Loucy (cell line): Measurements from ENCODE around the gene PKD1.

Experiments used
- H2AFZ ChIP-seq: fragments of 200-600 bp; sonication (generic); 2 replicates; pipeline ENCODE4 v1.6.0; 2016; ENCODE audit warnings: antibody characterized with exemption, mild to moderate bottlenecking, low read length, moderate library complexity
- H3F3A ChIP-seq: fragments of 200-600 bp; 2 replicates; pipeline ENCODE4 v1.6.0; 2016; ENCODE audit warnings: antibody characterized with exemption, low read depth, mild to moderate bottlenecking
- H3K27me3 ChIP-seq: fragments of 200-600 bp; sonication (generic); 2 replicates; pipeline ENCODE4 v1.6.1; 2014; ENCODE audit warnings: low read length, mild to moderate bottlenecking; ENCODE audit not compliant: insufficient read depth, poor library complexity, severe bottlenecking
- H3K36me3 ChIP-seq: fragments of 200-600 bp; sonication (generic); 2 replicates; pipeline ENCODE4 v1.6.1; 2016; ENCODE audit warnings: low read length; ENCODE audit not compliant: insufficient read depth
- H3K4me1 ChIP-seq: fragments of 200-600 bp; sonication (generic); 2 replicates; pipeline ENCODE4 v1.5.1; 2014; ENCODE audit warnings: low read length, mild to moderate bottlenecking; ENCODE audit not compliant: insufficient read depth, poor library complexity, severe bottlenecking
- H3K4me2 ChIP-seq: fragments of 200-600 bp; sonication (generic); 2 replicates; pipeline ENCODE4 v1.6.0; 2014; ENCODE audit warnings: antibody characterized with exemption, low read length, low read depth, mild to moderate bottlenecking; ENCODE audit not compliant: poor library complexity, severe bottlenecking
- H3K4me3 ChIP-seq: fragments of 200-600 bp; sonication (generic); 2 replicates; pipeline ENCODE4 v1.5.1; 2014; ENCODE audit warnings: low read length, mild to moderate bottlenecking, mixed read lengths; ENCODE audit not compliant: poor library complexity, severe bottlenecking
- H3K79me2 ChIP-seq: fragments of 200-600 bp; sonication (generic); 2 replicates; pipeline ENCODE4 v1.6.1; 2014; ENCODE audit warnings: low read length; ENCODE audit not compliant: insufficient read depth
- H3K9ac ChIP-seq: fragments of 200-600 bp; sonication (generic); 2 replicates; pipeline ENCODE4 v1.6.0; 2014; ENCODE audit warnings: mild to moderate bottlenecking, low read depth, low read length, moderate library complexity; ENCODE audit not compliant: poor library complexity, severe bottlenecking
- H3K9me2 ChIP-seq: fragments of 200-600 bp; sonication (generic); replicated peaks from 2 replicates; pipeline ENCODE4 v1.6.1; 2016; ENCODE audit warnings: low read depth, low read length, mixed read lengths
- H3K9me3 ChIP-seq: fragments of 200-600 bp; sonication (generic); 2 replicates; pipeline ENCODE4 v1.6.1; 2014; ENCODE audit warnings: mild to moderate bottlenecking, antibody characterized with exemption, low read length, low read depth; ENCODE audit not compliant: insufficient read depth
- H4K20me1 ChIP-seq: fragments of 200-600 bp; sonication (generic); 2 replicates; pipeline ENCODE4 v1.6.0; 2014; ENCODE audit warnings: antibody characterized with exemption, low read length, mild to moderate bottlenecking; ENCODE audit not compliant: insufficient read depth, poor library complexity, severe bottlenecking
- EZH2phosphoT487 ChIP-seq: fragments of 200-600 bp; IDR thresholded peaks from 2 replicates; pipeline ENCODE4 v1.6.1; 2018; ENCODE audit warnings: antibody characterized with exemption, mild to moderate bottlenecking, moderate library complexity, borderline replicate concordance
- TF ChIP-seq, protein P1 (sequence below): fragments of 200-600 bp; sonication (generic); conservative IDR thresholded peaks from 2 replicates; pipeline ENCODE4 v1.5.1; 2014; ENCODE audit warnings: mild to moderate bottlenecking, antibody characterized with exemption, low read length

Gene PKD1

DNA sequence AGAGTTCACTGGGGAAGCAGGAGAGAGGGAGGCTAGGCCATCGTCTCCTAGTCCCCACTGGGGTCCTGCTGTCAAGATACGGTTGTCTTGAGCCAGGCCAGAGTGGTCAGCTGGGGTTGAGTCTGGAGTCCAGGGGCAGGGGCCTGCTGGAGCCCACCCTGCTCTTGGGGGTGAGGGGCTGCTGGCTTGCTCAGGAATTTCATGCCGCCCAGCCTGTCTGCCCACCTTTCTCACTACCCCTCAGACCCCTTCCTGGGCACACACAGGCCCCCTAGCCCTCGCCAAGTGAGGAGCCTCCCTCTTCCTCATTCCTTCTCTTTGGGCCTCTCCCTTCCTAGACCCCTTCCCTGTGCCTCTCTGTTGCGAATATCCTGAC lies 21.1 kb upstream of the PKD1 start:
- Histone ChIP-seq H3K36me3 (no peaks in the 10 kb centered on the region), H2AFZ (no peak overlapping the region), H3K9me2 (no peaks in the 10 kb centered on the region), H3K4me2 (peak overlapping the region; percentile 78), H3K79me2 (peaks cover 85% of the 10 kb centered on the region), H3F3A (no peaks in the 10 kb centered on the region), H4K20me1 (peaks cover 35% of the 10 kb centered on the region), H3K4me3 (peak overlapping the region; percentile 87), H3K4me1 (peaks cover 5% of the 10 kb centered on the region), H3K9me3 (no peaks in the 10 kb centered on the region), H3K27me3 (peaks cover 4% of the 10 kb centered on the region), H3K9ac (peak overlapping the region; percentile 82)
- TF ChIP-seq EZH2phosphoT487: no peak
- TF ChIP-seq, protein P1, sequence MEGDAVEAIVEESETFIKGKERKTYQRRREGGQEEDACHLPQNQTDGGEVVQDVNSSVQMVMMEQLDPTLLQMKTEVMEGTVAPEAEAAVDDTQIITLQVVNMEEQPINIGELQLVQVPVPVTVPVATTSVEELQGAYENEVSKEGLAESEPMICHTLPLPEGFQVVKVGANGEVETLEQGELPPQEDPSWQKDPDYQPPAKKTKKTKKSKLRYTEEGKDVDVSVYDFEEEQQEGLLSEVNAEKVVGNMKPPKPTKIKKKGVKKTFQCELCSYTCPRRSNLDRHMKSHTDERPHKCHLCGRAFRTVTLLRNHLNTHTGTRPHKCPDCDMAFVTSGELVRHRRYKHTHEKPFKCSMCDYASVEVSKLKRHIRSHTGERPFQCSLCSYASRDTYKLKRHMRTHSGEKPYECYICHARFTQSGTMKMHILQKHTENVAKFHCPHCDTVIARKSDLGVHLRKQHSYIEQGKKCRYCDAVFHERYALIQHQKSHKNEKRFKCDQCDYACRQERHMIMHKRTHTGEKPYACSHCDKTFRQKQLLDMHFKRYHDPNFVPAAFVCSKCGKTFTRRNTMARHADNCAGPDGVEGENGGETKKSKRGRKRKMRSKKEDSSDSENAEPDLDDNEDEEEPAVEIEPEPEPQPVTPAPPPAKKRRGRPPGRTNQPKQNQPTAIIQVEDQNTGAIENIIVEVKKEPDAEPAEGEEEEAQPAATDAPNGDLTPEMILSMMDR: no peak

DNA sequence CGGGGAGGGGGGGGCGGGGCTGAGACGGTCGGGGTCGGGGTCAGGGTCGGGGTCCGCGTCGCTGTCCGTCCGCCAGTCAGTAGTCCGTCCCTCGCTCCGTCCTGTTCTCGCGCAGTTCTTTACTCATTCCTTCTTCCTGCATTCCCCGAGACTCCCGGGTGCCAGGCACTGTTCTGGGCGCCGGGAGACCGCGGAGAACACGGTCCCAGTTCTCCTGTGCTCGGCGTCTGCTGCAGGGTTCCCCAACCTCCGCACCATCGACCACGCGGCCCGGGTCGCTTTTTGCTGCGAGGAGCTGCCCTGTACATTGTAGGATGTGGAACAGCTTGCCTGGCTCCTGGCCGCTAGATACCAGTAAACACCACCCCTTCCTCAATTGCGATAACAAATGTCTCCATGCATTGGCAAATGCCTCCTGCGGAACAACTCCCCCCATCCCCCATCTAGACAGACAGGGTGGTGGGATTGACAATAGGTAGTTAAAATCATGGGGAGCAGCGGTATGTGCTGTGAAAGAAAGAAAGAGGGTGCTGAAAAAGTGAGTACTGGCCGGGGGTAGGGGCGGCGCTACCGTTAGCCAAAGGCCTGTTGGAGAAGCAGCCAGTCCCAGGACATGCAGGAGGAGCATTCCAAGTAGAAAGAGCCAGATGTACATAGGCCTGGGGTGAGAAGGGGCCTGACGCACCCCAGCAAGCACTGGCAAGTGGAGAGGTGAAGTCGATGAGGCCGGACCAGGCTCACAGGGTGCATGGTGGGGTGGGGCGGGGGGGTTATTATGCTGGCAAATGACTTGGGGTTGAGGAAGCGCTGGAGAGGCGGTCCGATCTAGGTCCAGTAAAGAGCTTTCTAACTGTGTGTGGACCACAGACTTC lies 20.5 kb upstream of the PKD1 start:
- no peak for TF ChIP-seq EZH2phosphoT487
- TF ChIP-seq, protein P1: no peak
- Histone ChIP-seq H3K4me1 (peaks cover 5% of the 10 kb centered on the region), H3K36me3 (no peaks in the 10 kb centered on the region), H4K20me1 (peaks cover 39% of the 10 kb centered on the region), H3K27me3 (peaks cover 4% of the 10 kb centered on the region), H3K4me3 (peak overlapping the region; percentile 87), H3K9me2 (no peaks in the 10 kb centered on the region), H3K9ac (peak overlapping the region; percentile 82), H3F3A (no peaks in the 10 kb centered on the region), H3K9me3 (no peaks in the 10 kb centered on the region), H3K79me2 (peaks cover 82% of the 10 kb centered on the region), H3K4me2 (peak overlapping the region; percentile 78), H2AFZ (no peak overlapping the region)

DNA sequence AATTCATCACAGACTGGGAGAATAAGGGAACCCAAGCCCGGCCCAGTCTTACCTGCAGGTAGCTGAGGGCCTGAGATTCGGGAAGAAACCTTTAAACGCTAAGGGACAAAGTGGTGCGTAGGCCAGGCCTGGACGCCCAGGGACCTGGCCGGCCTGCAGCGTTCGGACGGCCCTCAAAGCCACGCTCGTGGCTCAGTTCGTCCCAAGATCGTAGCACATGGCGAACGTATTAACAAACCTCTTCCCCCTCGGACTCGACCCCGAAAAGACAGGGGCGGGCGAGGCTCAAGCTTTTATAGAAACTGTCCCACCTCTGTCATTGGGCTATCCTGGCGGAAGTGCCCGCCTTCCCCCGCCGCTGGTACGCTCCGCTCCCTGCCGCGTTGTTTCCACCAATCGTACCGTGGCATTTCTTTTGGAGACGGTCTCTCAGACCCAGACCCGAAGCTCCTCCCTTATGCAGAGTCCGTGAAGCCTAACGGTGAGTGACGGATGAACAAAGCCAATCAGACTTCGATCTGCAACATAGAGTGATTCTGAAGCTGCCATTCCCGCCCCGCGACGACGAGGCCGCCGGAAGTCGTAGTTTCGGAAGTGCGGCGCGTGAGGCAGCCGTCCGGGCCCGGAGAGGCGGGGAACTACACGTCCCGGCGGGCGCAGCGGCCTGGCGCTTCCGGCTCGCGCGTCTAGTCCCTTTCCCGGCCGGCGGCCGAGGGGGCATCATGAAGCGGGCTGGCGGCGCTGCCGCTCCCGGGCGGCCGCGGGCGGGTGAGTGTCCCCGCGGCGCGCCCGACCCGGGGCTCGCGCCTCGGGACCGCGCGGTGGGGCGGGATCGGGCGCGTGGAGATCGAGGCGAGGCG lies 19.6 kb upstream of the PKD1 start, which contains the start of gene TRAF7:
Gene TRAF7, plus strand, starts transcription at position 692 of the 860 bp plus-strand sequence. CDS start 8,139 bp downstream, outside the sequence.
- no peaks in the 10 kb centered on the region for H3K9me3 ChIP-seq
- no peaks in the 10 kb centered on the region for H3K36me3 ChIP-seq
- H3K9ac ChIP-seq: peak within 1 kb of the TSS; percentile 97
- H3K4me2 ChIP-seq: peak within 1 kb of the TSS; percentile 96
- peaks cover 81% of the 10 kb centered on the region for H3K79me2 ChIP-seq
- H3K4me3 ChIP-seq: peak within 1 kb of the TSS; percentile 96
- no peaks in the 10 kb centered on the region for H3F3A ChIP-seq
- peaks cover 45% of the 10 kb centered on the region for H4K20me1 ChIP-seq
- peaks cover 5% of the 10 kb centered on the region for H3K4me1 ChIP-seq
- H3K9me2 ChIP-seq: no peaks in the 10 kb centered on the region
- TF ChIP-seq, protein P1: no peak
- no peak for TF ChIP-seq EZH2phosphoT487
- peaks cover 4% of the 10 kb centered on the region for H3K27me3 ChIP-seq
- H2AFZ ChIP-seq: no peak within 1 kb of the TSS
